Measurements from ENCODE around the gene SRMS.

Gene SRMS

DNA sequence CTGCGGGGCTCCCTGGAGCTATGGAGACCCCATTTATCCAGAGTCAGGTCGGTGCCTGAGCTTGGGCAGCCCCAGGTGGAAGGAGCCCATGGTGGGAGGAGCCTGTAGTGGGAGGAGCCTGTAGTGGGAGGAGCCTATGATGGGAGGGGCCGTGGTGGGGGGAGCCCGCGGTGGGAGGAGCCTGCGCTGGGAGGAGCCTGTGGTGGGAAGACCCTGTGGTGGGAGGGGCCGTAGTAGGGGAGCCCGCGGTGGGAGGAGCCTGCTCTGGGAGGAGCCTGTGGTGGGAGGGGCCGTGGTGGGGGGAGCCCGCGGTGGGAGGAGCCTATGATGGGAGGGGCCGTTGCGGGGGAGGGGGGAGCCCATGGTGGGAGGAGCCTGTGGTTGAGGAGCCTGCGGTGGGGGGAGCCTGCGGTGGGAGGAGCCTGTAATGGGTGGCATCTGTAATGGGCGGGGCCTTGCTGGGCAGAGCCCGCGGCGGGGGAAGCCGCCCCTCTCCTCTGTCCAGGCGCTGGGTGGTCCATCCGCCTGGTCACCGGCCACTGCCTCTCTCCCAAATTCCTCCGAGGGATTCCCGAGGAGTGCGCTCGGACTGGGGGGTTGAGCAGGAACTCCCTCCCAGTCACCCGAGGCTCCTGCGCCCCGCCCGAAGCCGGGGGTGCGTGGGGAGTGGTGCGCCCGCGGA, 5.8 kb upstream of the SRMS start:
- DNase-seq (ENCODE audit: low spot score): peak; percentile 88

- no peak for DNase-seq (ENCODE audit: low spot score)
Observed at GRCh38 chr20:63552481-63553249, 5.1 kb upstream of the SRMS start.

DNA sequence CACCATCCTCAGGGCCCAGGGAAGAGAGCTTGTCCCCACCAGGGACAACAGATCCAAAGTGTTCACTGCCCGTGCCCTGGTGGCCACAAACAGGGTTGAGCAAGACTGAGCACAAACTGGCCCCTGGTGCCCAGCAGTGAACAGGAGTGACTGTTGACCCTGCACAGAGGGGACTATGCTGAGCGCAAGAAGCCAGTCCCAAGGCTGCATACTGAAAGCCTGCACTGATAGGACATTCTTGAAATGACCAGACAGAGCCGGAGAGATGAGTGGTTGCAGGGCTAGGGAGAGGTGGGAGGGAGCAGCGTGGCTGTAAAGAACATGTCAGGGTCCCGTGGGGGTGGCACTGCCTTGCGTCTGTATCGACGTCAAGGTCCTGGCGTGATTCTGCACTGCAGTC, 3.5 kb upstream of the SRMS start:
- no peak for DNase-seq (ENCODE audit: low spot score)

GRCh38 chr20:63549679-63550282, 2.2 kb upstream of the SRMS start:
- no peak for DNase-seq (ENCODE audit: low spot score)

DNA sequence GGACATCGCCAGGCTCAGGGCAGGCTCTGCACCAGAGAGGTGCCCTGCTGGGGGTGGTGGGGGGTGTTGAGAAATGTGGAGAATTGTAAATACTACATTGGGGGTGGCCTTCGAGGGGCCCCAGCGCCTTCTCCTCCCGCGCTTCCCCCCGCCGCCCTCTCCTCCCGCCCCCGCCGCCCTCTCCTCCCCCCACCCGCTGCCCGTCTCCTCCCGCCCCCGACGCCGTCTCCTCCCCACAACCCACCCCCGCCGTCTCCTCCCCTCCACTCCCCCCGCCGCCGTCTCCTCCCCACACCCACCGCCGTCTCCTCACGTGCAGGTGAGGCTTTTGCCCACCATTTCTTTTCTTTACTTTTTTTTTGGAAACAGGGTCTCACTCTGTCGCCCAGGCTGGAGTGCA, 1.5 kb upstream of the SRMS start:
- no peak for DNase-seq (ENCODE audit: low spot score)

DNA sequence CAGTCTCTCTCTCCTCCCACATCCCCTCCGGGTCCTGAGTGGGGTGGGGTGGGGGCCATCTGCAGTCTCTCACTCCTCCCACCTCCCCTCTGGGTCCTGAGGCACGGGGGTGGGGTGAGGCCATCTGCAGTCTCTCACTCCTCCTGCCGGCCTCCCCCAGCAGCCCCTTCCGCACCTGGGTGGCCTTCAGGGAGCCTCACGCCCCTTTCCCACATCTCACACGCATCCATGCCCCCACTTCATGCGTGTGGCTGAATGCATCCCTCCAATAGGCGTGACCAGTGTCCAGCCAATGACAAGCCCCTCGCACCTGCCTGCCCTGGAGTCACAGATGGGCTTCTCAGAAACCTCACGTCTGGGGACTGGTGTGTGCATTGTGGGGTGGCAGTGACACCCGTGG, 993 bp upstream of the SRMS start:
- no peak for DNase-seq (ENCODE audit: low spot score)

- no peak for DNase-seq (ENCODE audit: low spot score)
Observed at GRCh38 chr20:63546956-63547724, 409 bp downstream of the SRMS start.

DNA sequence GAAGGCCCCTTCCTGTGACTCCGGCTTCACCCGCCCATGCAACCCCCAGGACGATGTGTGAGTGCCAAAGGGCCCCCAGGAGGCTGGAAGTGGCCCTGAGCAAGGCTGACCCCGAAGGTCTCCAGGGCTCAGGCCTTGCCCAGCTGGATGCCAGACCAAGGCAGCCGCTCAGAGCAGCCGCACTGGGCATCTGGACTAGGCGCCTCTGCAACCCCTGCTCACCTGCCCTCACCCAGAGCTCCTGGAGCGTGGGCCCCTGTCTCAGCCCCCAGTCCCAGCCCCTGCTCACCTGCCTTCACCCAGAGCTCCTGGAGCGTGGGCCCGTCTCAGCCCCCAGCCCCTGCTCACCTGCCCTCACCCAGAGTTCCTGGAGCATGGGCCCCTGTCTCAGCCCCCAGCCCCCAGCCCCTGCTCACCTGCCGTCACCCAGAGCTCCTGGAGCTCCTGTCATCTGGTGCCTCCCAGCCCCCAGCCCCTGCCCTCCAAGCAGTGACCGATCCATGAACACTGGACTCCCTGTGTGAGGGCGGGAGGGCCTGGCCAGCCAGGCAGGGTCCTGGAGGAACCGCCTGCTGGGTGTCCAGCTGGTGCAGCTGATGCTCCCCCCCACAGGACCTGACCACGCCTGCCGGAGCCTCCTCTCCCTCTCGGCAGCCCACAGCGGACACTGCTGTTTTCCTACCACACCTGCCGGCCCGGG, 1.1 kb downstream of the SRMS start:
- DNase-seq (ENCODE audit: low spot score): no peak

DNA sequence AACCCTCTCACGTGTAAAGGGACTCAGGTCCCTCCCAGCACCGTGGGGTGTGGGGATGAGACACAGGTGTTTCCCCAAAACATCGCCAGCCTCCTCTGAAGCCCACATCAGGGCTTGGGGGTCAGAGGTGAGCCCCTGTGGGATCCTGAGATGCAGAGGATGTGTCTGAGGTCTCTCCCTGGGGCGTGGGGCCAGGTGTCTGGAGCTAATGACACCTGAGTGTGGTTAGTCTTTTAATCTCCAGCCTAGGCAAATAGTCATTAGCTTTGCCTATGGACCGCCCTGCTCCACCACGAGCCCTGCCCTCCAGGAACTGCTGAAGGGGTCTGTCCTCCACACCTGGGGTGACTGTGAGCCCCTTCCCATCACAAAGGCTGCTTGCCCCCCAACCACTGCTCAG, 1.7 kb downstream of the SRMS start:
- DNase-seq (ENCODE audit: low spot score): no peak

- no peak for DNase-seq (ENCODE audit: low spot score)
Observed at GRCh38 chr20:63544958-63545516, 2.5 kb downstream of the SRMS start.

GRCh38 chr20:63544241-63544957, 3.1 kb downstream of the SRMS start:
- no peak for DNase-seq (ENCODE audit: low spot score)

- no peak for DNase-seq (ENCODE audit: low spot score)
Observed at GRCh38 chr20:63543733-63544132, 3.8 kb downstream of the SRMS start.

- DNase-seq (ENCODE audit: low spot score): no peak
Observed at GRCh38 chr20:63543131-63543530, 4.4 kb downstream of the SRMS start.

DNA sequence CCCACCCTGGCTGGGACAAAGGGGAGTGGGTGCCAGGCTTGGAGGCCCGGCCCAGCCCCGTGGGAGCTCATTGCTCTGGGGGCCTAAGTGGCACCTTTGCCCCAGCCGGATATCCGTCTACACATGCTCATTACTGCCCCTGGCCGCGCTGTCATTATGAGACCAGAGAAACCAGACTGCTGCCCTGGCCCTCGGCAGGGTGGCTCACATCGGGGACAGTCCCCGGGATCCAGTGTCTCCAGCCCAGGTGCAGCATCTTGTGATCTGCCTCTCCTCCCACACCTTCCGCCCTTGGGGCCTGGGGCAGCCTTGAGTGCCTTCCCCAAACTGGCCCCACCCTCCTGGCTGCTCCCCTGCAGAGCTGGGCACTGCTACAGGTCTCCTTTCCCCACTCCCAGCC, 4.9 kb downstream of the SRMS start:
- DNase-seq (ENCODE audit: low spot score): no peak

DNA sequence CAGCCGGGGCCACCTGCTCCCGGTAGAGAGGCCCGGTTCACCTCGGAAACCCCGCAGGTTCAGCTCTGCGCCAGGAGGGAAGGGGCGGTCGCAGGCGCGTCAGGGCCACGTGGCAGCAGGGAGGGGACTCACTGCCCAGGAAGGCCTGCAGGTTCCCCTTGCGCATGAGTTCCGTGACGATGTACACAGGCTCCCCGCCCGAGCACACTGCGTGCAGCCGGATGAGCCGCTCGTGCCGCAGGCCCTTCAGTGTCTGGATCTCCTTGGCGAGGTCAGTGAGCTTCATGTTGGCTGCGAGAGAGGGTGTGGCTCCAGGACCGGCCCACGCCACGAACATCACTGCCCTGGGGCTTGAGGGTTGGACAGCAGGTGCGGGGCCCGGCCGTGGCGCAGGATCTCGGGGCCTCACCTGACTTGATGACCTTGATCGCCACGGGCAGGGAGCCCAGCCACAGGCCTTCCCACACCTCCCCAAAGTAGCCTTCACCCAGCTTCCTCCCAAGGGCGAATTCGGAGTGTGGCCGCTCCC, 5.5 kb downstream of the SRMS start:
- DNase-seq (ENCODE audit: low spot score): no peak

DNA sequence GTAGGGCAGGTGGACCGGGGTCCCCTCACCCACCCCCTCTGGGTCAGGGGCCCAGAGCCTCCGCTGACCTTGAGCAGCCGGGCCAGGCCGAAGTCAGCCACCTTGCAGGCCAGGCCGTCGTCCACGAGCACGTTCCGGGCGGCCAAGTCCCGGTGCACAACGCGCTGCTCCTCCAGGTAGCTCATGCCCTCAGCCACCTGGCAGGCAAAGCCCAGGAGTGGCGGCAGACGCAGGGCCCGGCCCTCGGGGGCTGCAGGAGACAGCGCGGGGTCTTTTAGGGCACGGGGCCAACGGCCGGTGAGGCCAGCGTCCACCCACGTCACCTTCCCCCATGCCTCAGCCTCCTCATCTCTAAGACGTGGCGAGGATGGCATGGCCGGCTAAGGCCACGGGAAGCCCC, 6.2 kb downstream of the SRMS start:
- DNase-seq (ENCODE audit: low spot score): no peak

- no peak for DNase-seq (ENCODE audit: low spot score)
Observed at GRCh38 chr20:63540417-63541186, 6.9 kb downstream of the SRMS start.

DNA sequence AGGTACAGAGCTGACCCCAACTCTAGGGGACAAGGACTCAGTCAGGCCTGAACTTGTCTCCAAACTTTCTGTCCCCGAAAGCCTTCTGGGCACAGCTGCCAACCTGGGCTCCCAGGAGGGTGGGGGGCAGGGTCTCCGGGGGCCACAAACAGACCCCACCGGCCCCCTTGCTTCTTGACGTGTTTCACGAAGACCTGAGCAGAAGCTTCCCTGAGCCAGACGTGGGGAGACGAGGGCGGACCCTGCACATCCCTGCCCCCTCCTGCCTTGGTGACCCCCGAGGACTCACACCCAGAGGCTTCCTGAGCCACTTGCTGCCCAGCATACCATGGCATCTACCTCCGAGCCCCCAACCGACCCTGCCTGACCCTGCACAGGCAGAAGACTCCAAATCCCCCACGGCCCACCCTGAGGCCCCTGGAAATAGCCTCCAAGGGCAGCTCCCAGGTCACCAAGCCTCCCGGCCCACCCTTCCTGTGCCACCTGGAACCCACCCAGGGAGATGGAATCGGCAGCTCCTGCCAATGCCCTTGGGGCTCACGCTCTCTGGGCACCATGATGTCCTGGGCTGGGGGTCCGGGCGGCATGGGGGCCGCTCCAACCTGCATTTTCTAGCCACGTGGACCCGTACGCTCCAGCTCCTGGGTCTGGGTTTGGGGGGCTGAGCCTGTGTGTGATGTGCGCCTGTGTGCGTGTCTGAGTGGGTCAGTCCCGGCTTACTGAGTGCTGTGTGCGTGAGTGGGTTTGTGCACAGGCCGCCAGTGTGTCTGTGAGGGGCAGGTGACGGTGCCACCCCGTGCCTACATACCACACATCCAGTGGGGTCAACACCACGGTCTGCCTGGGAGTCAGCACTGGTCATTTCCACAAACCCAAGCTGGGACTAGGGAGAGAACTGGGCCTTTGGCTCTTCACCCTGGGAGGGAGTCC, 7.8 kb downstream of the SRMS start:
- DNase-seq (ENCODE audit: low spot score): no peak

DNA sequence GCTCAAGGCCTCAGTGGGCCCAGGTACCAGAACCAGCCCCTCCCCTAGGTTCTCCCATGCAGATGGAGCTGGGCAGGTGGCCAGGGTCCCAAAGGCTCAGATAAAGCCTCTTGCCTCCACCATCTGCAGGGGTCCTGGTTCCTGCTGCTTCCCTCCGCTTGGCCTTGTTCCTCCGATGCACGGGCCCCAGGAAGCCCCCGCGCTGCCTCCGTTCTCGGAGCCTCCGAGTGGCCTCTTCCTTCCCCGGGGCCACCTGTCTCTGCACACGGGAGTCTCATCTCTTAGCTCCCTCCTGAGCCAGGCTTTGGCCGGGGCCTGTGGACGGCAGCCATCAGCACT, 8.5 kb downstream of the SRMS start:
- DNase-seq (ENCODE audit: low spot score): no peak
